Spleen (tissue), 7 donors: ENCODE data around the gene ZNF79.

ENCODE experiments used
- CTCF ChIP-seq, 11 experiments: fragments of 200-600 bp in 7 of 11; fragments of 450-650 bp in 4 of 11; sonication (generic) in 4 of 11; IDR thresholded peaks in 8 of 11; conservative IDR thresholded peaks in 3 of 11; 1 replicate in 7 of 11; 2 replicates in 4 of 11; pipeline versions ENCODE4 v1.4.0 to v1.8.0; 2016 to 2021; ENCODE audit warnings: antibody characterized with exemption in 11 of 11, inconsistent platforms in 4 of 11, mild to moderate bottlenecking in 1 of 11
- POLR2A ChIP-seq, 3 donors: fragments of 450-650 bp; IDR thresholded peaks; one replicate each; pipeline ENCODE4 v1.5.1; 2017; ENCODE audit warnings: antibody characterized with exemption in 3 of 3, mild to moderate bottlenecking in 1 of 3
- POLR2AphosphoS5 ChIP-seq, 3 donors: sonication (generic); formaldehyde crosslinking; IDR thresholded peaks; one replicate each; pipeline ENCODE4 v1.5.1; 2017; ENCODE audit warnings: antibody characterized with exemption in 3 of 3
- donor health status: DM: no; HTN: no; CAD: no; lungs with moderate emphysema.
- donor health status: DM: no; HTN: no; CAD: no.
- donor health status: DM: no; HTN: no; CAD: no.

DNA sequence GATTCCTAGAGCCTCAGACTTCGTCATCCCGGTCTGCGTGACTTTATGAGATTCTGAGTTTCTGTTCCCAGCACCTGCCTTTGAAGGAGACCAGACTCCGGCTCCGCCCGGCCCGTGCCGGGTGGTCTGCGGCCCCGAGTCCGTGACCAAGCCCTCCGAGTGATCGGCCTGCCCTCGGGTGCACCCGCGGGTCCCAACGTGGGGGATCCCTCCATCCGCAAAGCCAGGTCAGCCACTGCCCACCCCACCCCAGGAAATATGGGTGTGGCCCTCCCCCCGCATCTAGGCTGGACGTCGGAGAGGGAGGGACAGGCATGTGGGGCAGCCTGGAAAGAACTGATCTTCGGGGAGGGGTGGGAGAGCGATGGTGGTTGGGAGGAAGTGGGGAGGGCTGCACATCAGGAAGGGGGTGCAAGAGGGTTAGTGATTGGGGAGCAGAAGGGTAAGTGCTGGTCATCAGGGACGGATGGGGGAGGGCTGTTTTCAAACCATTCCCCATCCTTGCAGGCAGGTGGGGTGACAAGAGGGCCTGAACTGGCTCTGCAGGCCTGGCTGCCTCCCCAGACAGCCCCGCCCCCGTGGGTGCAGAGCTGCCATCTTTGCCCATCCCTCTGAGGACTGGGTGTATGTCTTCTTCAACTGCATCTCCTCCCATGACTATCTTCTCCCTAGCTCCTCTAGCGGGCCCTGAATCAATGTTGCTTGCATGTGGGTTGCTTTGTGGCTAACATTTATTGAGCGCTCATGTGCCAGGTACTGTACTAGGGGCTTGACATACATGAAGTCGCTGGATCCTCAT lies 27.9 kb downstream of the ZNF79 start:
- no peak for TF ChIP-seq CTCF (IDR thresholded peaks at IDR 0.05 in 8 of 11, conservative IDR thresholded peaks at IDR 0.05 in 3 of 11)
- no peak for TF ChIP-seq POLR2A (IDR thresholded peaks at IDR 0.05)
- no peak for TF ChIP-seq POLR2AphosphoS5 (IDR thresholded peaks at IDR 0.05)
